Fibroblast of mammary gland (primary cell): ENCODE data around the gene SEZ6L2.

Experiments used
- DNase-seq: peaks from one replicate; pipeline ENCODE4 v3.0.0-alpha.2; 2010; ENCODE audit warnings: low read depth
- H3K4me3 ChIP-seq: 2 replicates; pipeline ENCODE4 v1.5.1; 2011; ENCODE audit warnings: low read depth, mild to moderate bottlenecking, low read length, moderate library complexity; ENCODE audit not compliant: control insufficient read depth
- CTCF ChIP-seq: conservative IDR thresholded peaks from 2 replicates; pipeline ENCODE4 v1.5.1; 2011; ENCODE audit warnings: low read depth, low read length, inconsistent platforms; ENCODE audit not compliant: control insufficient read depth, insufficient read depth

SEZ6L2 gene

GRCh38 chr16:29863669-29863984 lies 35.7 kb downstream of the SEZ6L2 start:
- TF ChIP-seq CTCF: no peak
- H3K4me3 ChIP-seq: peak overlapping the region; percentile 36

GRCh38 chr16:29862884-29863668 lies 36.3 kb downstream of the SEZ6L2 start, which contains the start of gene CDIPT:
Gene CDIPT, minus strand, starts transcription at chr16:29863226. Its CDS starts 369 bp downstream, at chr16:29862857.
- H3K4me3 ChIP-seq: peak within 1 kb of the TSS; percentile 80
- TF ChIP-seq CTCF: peak; percentile 59
- DNase-seq: peak; percentile 97

More at GRCh38 chr16:29863669-29863984, 35.7 kb downstream of the SEZ6L2 start:
- no peak for DNase-seq

GRCh38 chr16:29862383-29862883 lies 36.9 kb downstream of the SEZ6L2 start:
- no peak for DNase-seq
- peak overlapping the region; percentile 80 for H3K4me3 ChIP-seq
- TF ChIP-seq CTCF: peak; percentile 16

- no peak overlapping the region for H3K4me3 ChIP-seq
- DNase-seq: no peak
- no peak for TF ChIP-seq CTCF
These were observed 39.1 kb downstream of the SEZ6L2 start for GRCh38 chr16:29860218-29860617.

- no peak for DNase-seq
- no peak for TF ChIP-seq CTCF
These were observed 40.4 kb downstream of the SEZ6L2 start for GRCh38 chr16:29858974-29859373.

GRCh38 chr16:29858149-29858849 lies 41.1 kb downstream of the SEZ6L2 start:
- H3K4me3 ChIP-seq: no peak overlapping the region
- TF ChIP-seq CTCF: no peak

More at GRCh38 chr16:29858974-29859373, 40.4 kb downstream of the SEZ6L2 start:
- H3K4me3 ChIP-seq: no peak overlapping the region

More at GRCh38 chr16:29858149-29858849, 41.1 kb downstream of the SEZ6L2 start:
- DNase-seq: no peak
